ENCODE results near the gene TMEM132D.

TMEM132D gene

DNA sequence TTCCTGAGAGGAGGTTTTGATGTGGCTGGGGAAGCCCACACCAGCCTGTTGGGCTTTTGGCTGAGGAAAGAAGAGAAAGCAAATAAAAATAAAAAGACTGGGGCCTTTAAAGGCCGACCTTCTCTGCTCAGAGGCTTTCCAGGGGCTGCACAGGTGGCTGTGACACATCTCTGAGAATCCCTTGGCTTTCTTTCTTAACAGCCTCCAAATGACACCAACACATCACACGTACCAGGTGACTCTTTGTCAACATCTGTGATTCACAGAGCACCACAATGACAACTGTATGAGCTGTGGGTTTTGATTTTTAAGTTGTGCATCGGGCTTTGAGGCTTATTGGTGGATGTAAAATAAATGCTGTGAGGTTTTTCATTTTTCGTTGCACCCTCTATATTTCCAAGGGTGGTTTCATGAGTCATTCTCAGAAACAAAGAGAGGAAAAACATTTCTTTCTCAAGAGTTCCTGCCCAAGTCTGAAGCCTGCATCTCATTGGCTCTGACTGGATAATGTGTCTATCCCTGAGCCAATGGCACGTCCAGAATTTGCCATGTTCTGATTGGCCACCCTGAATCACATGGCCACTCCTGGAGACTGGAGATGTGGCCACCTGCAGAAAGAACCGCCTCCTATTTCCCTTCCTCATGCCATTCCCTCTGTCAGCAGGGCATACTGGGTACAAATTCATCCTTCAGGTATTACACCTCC, 701.6 kb downstream of the TMEM132D start:
- no peak for DNase-seq (ENCODE audit: low read depth)
- TF ChIP-seq, protein P1, sequence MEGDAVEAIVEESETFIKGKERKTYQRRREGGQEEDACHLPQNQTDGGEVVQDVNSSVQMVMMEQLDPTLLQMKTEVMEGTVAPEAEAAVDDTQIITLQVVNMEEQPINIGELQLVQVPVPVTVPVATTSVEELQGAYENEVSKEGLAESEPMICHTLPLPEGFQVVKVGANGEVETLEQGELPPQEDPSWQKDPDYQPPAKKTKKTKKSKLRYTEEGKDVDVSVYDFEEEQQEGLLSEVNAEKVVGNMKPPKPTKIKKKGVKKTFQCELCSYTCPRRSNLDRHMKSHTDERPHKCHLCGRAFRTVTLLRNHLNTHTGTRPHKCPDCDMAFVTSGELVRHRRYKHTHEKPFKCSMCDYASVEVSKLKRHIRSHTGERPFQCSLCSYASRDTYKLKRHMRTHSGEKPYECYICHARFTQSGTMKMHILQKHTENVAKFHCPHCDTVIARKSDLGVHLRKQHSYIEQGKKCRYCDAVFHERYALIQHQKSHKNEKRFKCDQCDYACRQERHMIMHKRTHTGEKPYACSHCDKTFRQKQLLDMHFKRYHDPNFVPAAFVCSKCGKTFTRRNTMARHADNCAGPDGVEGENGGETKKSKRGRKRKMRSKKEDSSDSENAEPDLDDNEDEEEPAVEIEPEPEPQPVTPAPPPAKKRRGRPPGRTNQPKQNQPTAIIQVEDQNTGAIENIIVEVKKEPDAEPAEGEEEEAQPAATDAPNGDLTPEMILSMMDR (conservative IDR thresholded peaks at IDR 0.05; ENCODE audit: control insufficient read depth, insufficient read depth, low read depth, low read length): no peak
- no peak overlapping the region for H3K4me3 ChIP-seq (ENCODE audit: control insufficient read depth, low read depth, low read length)

DNA sequence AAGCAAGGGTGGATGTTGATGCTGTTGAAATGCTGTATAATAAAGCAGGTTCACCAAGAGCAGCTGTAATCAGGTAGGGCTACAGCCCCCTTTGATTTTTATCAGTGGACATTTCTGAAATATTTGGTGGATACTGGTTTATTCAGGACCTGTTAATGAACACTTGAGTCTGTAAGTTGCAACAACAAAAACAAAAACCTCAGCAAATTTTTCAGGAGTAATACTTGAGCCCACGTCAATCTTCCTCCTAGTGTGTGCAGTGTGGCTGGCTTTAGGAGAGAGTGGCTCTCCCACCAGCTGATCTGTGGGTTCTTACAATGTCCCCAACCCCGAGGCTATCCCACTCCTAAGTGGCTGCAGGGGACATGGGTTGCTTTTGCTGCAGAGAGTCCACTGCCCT, 702.8 kb downstream of the TMEM132D start:
- no peak overlapping the region for H3K4me3 ChIP-seq (ENCODE audit: control insufficient read depth, low read depth, low read length)
- TF ChIP-seq, protein P1 (conservative IDR thresholded peaks at IDR 0.05; ENCODE audit: control insufficient read depth, insufficient read depth, low read depth, low read length): no peak
- no peak for DNase-seq (ENCODE audit: low read depth)

DNA sequence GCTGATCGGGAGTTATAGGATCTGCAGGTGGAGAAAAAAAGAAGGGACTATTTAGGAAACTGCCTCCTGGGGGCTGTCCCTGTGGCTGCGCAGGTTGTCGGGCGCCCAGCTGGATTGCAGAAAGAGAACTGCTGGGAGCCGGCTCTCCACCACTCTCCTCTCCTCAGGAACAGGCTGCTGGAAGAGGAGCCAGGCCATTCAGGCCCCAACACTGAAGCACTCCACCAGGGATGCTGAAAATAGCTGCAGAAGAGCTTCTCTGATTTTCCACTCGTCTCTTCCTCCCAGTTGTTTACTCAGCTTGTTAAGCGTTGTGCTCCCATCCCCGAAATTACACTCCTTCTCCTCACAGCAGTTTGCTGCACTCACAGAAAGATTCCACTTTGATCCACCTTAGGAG, 703.2 kb downstream of the TMEM132D start:
- TF ChIP-seq, protein P1 (conservative IDR thresholded peaks at IDR 0.05; ENCODE audit: control insufficient read depth, insufficient read depth, low read depth, low read length): no peak
- no peak for DNase-seq (ENCODE audit: low read depth)
- no peak overlapping the region for H3K4me3 ChIP-seq (ENCODE audit: control insufficient read depth, low read depth, low read length)

DNA sequence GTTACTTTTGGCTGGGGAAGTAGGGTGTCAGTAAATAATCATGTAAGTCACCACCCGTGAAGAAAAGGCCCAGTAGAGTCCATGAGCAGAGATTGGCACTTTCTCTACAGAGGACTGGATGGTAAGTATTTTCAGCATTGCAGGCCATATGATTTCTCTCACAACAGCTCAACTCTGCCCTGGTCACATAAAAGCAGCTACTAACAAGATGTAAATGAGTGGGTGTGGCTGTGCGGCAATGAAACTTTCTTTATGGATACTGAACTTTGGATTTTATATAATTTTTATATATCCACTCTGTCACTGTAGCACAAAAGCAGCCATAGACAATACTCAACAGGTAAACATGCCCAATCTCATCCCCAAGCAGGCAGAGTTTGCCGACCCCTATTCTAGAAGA, 706.9 kb downstream of the TMEM132D start:
- DNase-seq (ENCODE audit: low read depth): no peak
- TF ChIP-seq, protein P1 (conservative IDR thresholded peaks at IDR 0.05; ENCODE audit: control insufficient read depth, insufficient read depth, low read depth, low read length): no peak
- H3K4me3 ChIP-seq (ENCODE audit: control insufficient read depth, low read depth, low read length): no peak overlapping the region

DNA sequence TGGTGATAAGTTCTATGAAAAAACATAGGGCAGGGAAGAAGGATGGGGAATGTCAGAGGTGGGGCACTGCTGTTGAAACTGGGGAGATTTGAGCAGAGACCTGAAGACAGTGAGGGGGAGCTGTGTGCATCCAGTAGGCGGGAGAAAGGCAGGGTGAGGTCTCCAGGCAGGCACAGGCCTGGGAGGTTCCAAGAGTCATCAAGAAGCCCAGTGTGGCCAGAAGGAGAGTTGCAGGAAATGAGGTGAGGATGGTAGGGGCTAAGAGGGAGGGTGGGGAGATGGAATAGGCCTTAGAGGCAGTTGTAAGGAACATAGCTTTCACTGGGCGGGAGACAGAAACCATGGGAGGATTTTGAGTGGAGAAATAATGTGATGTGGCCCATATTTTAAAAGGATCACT, 708.7 kb downstream of the TMEM132D start:
- H3K4me3 ChIP-seq (ENCODE audit: control insufficient read depth, low read depth, low read length): no peak overlapping the region
- TF ChIP-seq, protein P1 (conservative IDR thresholded peaks at IDR 0.05; ENCODE audit: control insufficient read depth, insufficient read depth, low read depth, low read length): no peak
- no peak for DNase-seq (ENCODE audit: low read depth)

DNA sequence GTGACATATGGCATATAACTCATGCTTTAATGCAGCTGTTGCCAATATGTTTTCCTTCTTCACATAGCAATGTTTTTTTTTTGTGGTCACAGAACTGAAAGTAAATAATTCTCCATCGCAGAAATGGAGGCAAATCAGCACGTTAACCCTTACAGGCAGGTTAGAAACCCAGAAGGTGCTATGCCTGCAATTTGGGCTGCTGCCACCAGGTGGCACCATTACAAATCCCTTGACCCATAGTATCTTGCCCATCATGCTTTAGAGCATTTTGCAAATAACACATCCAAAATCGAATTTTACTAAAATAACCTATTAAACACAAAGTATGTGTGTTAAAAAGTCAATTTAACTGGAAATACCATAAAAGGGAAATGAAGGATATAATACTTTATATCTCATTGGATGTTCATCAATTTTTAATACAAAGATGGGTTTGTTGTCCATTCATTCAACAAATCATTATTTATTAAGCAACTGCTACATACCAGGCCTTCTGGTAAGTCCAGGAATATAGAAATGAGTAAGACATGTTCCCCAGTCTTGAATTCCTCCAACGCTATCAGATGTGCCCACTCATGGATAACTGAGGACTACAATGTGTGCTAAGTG, 710.5 kb downstream of the TMEM132D start:
- peak; percentile 5 for DNase-seq (ENCODE audit: low read depth)
- no peak overlapping the region for H3K4me3 ChIP-seq (ENCODE audit: control insufficient read depth, low read depth, low read length)
- TF ChIP-seq, protein P1 (conservative IDR thresholded peaks at IDR 0.05; ENCODE audit: control insufficient read depth, insufficient read depth, low read depth, low read length): peak; percentile 59

Data from fibroblast of mammary gland (primary cell).